Smooth muscle cell (in vitro differentiated cells): Measurements from ENCODE around the gene GPR63. TPM values are rescaled to one million over a fixed set of nuclear protein-coding genes. Genes with fewer than 3 reads are reported as not detected.
A peak's percentile ranks its signal among the peaks of the same experiment; 100 is the strongest.

Source experiments
- DNase-seq: peaks from one replicate; lab custom pipeline; 2025; ENCODE audit not compliant: unreplicated experiment; lab: John Stamatoyannopoulos, UW
- H2AFZ ChIP-seq: fragments of 200-600 bp; sonication (generic); 2 replicates; pipeline ENCODE4 v1.6.0; 2016; ENCODE audit warnings: antibody characterized with exemption, low read depth, mild to moderate bottlenecking
- H3F3A ChIP-seq: fragments of 200-600 bp; sonication (generic); 2 replicates; pipeline ENCODE4 v1.6.0; 2017; ENCODE audit warnings: antibody characterized with exemption, low read depth
- H3K27ac ChIP-seq: fragments of 200-600 bp; sonication (generic); 2 replicates; pipeline ENCODE4 v1.5.1; 2016; ENCODE audit warnings: low read depth, mild to moderate bottlenecking
- H3K27me3 ChIP-seq: fragments of 200-600 bp; sonication (generic); 2 replicates; pipeline ENCODE4 v1.6.1; 2016; ENCODE audit warnings: low read depth, mild to moderate bottlenecking
- H3K36me3 ChIP-seq: fragments of 200-600 bp; sonication (generic); 2 replicates; pipeline ENCODE4 v1.5.1; 2016; ENCODE audit warnings: low read depth
- H3K4me1 ChIP-seq: fragments of 200-600 bp; sonication (generic); 2 replicates; pipeline ENCODE4 v1.5.1; 2016; ENCODE audit warnings: low read depth
- H3K4me2 ChIP-seq: fragments of 200-600 bp; sonication (generic); 2 replicates; pipeline ENCODE4 v1.6.0; 2016; ENCODE audit warnings: mild to moderate bottlenecking
- H3K4me3 ChIP-seq: fragments of 200-600 bp; sonication (generic); 2 replicates; pipeline ENCODE4 v1.5.1; 2016; ENCODE audit warnings: mild to moderate bottlenecking
- H3K79me2 ChIP-seq: fragments of 200-600 bp; sonication (generic); 2 replicates; pipeline ENCODE4 v1.6.0; 2016; ENCODE audit warnings: low read depth, mild to moderate bottlenecking
- H3K9ac ChIP-seq: fragments of 200-600 bp; sonication (generic); 2 replicates; pipeline ENCODE4 v1.6.0; 2016; ENCODE audit warnings: low read depth
- H3K9me3 ChIP-seq: fragments of 200-600 bp; sonication (generic); replicated peaks from 2 replicates; pipeline ENCODE4 v1.5.1; 2016; ENCODE audit warnings: low read depth
- H4K20me1 ChIP-seq: fragments of 200-600 bp; sonication (generic); 2 replicates; pipeline ENCODE4 v1.6.0; 2016; ENCODE audit warnings: low read depth
- CTCF ChIP-seq: fragments of 200-600 bp; sonication (generic); IDR thresholded peaks from 2 replicates; pipeline ENCODE4 v1.5.1; 2017; ENCODE audit warnings: borderline replicate concordance, mild to moderate bottlenecking, antibody characterized with exemption; ENCODE audit not compliant: insufficient read depth, poor library complexity, severe bottlenecking
- WGBS: methylation state at CpG from one replicate; pipeline ENCODE4 v1.1.7; 2016; ENCODE audit warnings: low lambda C conversion rate; 5-methylcytosine and 5-hydroxymethylcytosine counted together
- polyA plus RNA-seq: library from polyadenylated mRNA; unstranded; fragments of >200 nt; fragmentation: Nextera tagmentation; extraction: Ambion mirVana; gene quantifications from 2 replicates; pipeline ENCODE4 v1.2.1, GENCODE V29; 2016
- total RNA-seq: library from RNA; depleted of rRNA; stranded (reverse); fragments of >200 nt; gene quantifications from 2 replicates; pipeline ENCODE4 v1.2.3, GENCODE V29; 2014

GPR63 gene
- total and polyA plus RNA-seq, 2 experiments from 2014 or later = 0.56 to 4.4 TPM

GRCh38 chr6:96844530-96844929 lies 7.3 kb upstream of the GPR63 start:
- no peak for TF ChIP-seq CTCF
- H4K20me1 ChIP-seq = no peaks in the 10 kb centered on the region
- no peak overlapping the region for H3K9ac ChIP-seq
- H3K4me1 ChIP-seq = peaks cover 7% of the 10 kb centered on the region
- H3K9me3 ChIP-seq = peaks cover 4% of the 10 kb centered on the region
- no peak for DNase-seq
- no peak overlapping the region for H3K4me3 ChIP-seq
- peaks cover 10% of the 10 kb centered on the region for H3F3A ChIP-seq
- H3K27me3 ChIP-seq = no peaks in the 10 kb centered on the region
- no peaks in the 10 kb centered on the region for H3K79me2 ChIP-seq
- H2AFZ ChIP-seq = no peak overlapping the region
- no peaks in the 10 kb centered on the region for H3K36me3 ChIP-seq
- H3K27ac ChIP-seq = no peak overlapping the region
- H3K4me2 ChIP-seq = no peak overlapping the region

DNA sequence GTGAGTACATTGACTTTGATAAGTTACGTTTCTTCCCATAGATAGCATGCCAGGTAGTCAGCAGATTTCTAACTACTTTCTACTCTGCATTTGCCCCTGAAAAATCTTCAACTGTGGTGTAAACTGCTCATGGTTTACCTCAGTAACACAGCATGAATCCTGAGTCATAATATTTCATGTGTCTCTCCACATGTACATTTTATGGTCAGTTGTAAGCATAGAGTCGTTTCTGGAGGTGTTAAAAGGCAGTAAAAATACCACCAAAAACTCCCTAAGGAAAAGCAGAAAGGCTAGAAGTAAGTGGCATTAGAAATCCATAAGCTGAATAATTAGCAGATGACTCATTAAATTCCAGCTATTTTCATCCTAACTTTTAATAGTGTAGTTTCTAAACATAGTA lies 4.1 kb upstream of the GPR63 start:
- no peaks in the 10 kb centered on the region for H3K27me3 ChIP-seq
- peaks cover 9% of the 10 kb centered on the region for H3K4me1 ChIP-seq
- no peak overlapping the region for H3K9ac ChIP-seq
- no peaks in the 10 kb centered on the region for H3K79me2 ChIP-seq
- no peaks in the 10 kb centered on the region for H3K36me3 ChIP-seq
- H3K9me3 ChIP-seq = peaks cover 4% of the 10 kb centered on the region
- WGBS = 16% methylated on average over 2 of the region's 2 CpGs
- peak overlapping the region; percentile 45 for H3K4me2 ChIP-seq
- DNase-seq = no peak
- no peak for TF ChIP-seq CTCF
- H3K27ac ChIP-seq = peak overlapping the region; percentile 43
- no peak overlapping the region for H3K4me3 ChIP-seq
- H2AFZ ChIP-seq = no peak overlapping the region
- peaks cover 10% of the 10 kb centered on the region for H3F3A ChIP-seq
- no peaks in the 10 kb centered on the region for H4K20me1 ChIP-seq

- no peak for TF ChIP-seq CTCF
- WGBS = under 1% methylated on average over 17 of the region's 27 CpGs
Measured at GRCh38 chr6:96836631-96837080, 621 bp downstream of the GPR63 start.

GRCh38 chr6:96834070-96834469 lies 3.2 kb downstream of the GPR63 start:
- Histone ChIP-seq H3K4me1 (peaks cover 29% of the 10 kb centered on the region), H3K4me3 (peak overlapping the region; percentile 7), H3K27me3 (no peaks in the 10 kb centered on the region), H4K20me1 (peaks cover 18% of the 10 kb centered on the region), H3K4me2 (peak overlapping the region; percentile 50), H3F3A (no peaks in the 10 kb centered on the region), H3K79me2 (peaks cover 17% of the 10 kb centered on the region), H3K36me3 (no peaks in the 10 kb centered on the region), H3K9me3 (no peaks in the 10 kb centered on the region), H3K9ac (no peak overlapping the region), H3K27ac (no peak overlapping the region), H2AFZ (no peak overlapping the region)
- DNase-seq = no peak
- WGBS = 32% methylated on average over 2 of the region's 2 CpGs
- TF ChIP-seq CTCF = no peak

More at GRCh38 chr6:96836631-96837080, 621 bp downstream of the GPR63 start:
- peak overlapping the region; percentile 100 for H3K4me2 ChIP-seq
- H4K20me1 ChIP-seq = peaks cover 18% of the 10 kb centered on the region
- peaks cover 36% of the 10 kb centered on the region for H3K4me1 ChIP-seq
- no peaks in the 10 kb centered on the region for H3K27me3 ChIP-seq
- peak overlapping the region; percentile 62 for H3K9ac ChIP-seq
- DNase-seq = no peak
- peak overlapping the region; percentile 98 for H3K4me3 ChIP-seq
- no peaks in the 10 kb centered on the region for H3K36me3 ChIP-seq
- peak overlapping the region; percentile 98 for H2AFZ ChIP-seq
- H3K79me2 ChIP-seq = peaks cover 17% of the 10 kb centered on the region
- no peaks in the 10 kb centered on the region for H3K9me3 ChIP-seq
- H3F3A ChIP-seq = peaks cover 10% of the 10 kb centered on the region
- no peak overlapping the region for H3K27ac ChIP-seq
